Ishikawa (cell line): ENCODE results near the gene TAF4.

Source experiments
- CEBPB ChIP-seq: IDR thresholded peaks from 2 replicates; pipeline ENCODE4 v1.6.1; 2012
- CREB1 ChIP-seq: IDR thresholded peaks from 2 replicates; pipeline ENCODE4 v1.6.1; 2012; ENCODE audit warnings: low read depth
- EGR1 ChIP-seq: IDR thresholded peaks from 2 replicates; pipeline ENCODE4 v1.6.1; 2012
- EP300 ChIP-seq: IDR thresholded peaks from 2 replicates; pipeline ENCODE4 v1.6.1; 2012; ENCODE audit warnings: borderline replicate concordance
- FOXM1 ChIP-seq: IDR thresholded peaks from 2 replicates; pipeline ENCODE4 v1.6.1; 2012; ENCODE audit warnings: low read depth, borderline replicate concordance
- MAX ChIP-seq: IDR thresholded peaks from 2 replicates; pipeline ENCODE4 v1.6.1; 2012
- NFIC ChIP-seq: IDR thresholded peaks from 2 replicates; pipeline ENCODE4 v1.6.1; 2012
- RAD21 ChIP-seq: IDR thresholded peaks from 2 replicates; pipeline ENCODE4 v1.6.1; 2012; ENCODE audit warnings: low read depth
- TAF1 ChIP-seq: IDR thresholded peaks from 2 replicates; pipeline ENCODE4 v1.6.1; 2012; ENCODE audit warnings: low read depth, mild to moderate bottlenecking
- TCF12 ChIP-seq: IDR thresholded peaks from 2 replicates; pipeline ENCODE4 v1.6.1; 2012; ENCODE audit warnings: low read depth
- TEAD4 ChIP-seq: IDR thresholded peaks from 2 replicates; pipeline ENCODE4 v1.6.1; 2012
- USF1 ChIP-seq: IDR thresholded peaks from 2 replicates; pipeline ENCODE4 v1.6.1; 2012
- YY1 ChIP-seq: IDR thresholded peaks from 2 replicates; pipeline ENCODE4 v1.6.1; 2012; ENCODE audit warnings: low read depth
- ZBTB7A ChIP-seq: IDR thresholded peaks from 2 replicates; pipeline ENCODE4 v1.6.1; 2012; ENCODE audit warnings: low read depth
- TF ChIP-seq, protein P1 (sequence below): IDR thresholded peaks from 2 replicates; pipeline ENCODE4 v1.6.1; 2012; ENCODE audit warnings: low read depth, mild to moderate bottlenecking

TAF4 gene

DNA sequence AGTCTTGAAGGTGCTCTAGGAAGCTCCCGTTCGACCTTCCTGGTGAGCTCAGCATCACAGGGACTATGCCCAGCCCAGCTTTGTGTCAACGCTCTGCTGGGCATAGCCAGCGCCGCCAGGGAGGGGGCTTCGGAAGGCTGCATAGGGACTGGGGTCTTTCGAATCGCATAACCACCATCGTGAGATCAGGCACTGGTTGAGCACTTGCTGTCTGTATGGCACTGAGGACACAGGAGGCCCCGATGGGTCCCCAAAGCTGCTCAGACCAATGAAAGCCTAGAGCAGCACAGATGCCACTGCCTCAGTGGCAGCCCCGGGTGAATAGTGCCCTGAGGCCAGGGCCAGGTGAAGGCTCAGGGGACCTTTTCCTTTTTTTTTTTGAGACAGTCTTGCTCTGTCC, 96.7 kb downstream of the TAF4 start:
- TF ChIP-seq FOXM1 = no peak
- TF ChIP-seq MAX = no peak
- TF ChIP-seq EP300 = no peak
- TF ChIP-seq ZBTB7A = no peak
- TF ChIP-seq NFIC = no peak
- no peak for TF ChIP-seq EGR1
- no peak for TF ChIP-seq CREB1
- no peak for TF ChIP-seq TEAD4
- no peak for TF ChIP-seq TCF12
- TF ChIP-seq YY1 = no peak
- no peak for TF ChIP-seq USF1

- TF ChIP-seq CREB1 = no peak
- TF ChIP-seq, protein P1, sequence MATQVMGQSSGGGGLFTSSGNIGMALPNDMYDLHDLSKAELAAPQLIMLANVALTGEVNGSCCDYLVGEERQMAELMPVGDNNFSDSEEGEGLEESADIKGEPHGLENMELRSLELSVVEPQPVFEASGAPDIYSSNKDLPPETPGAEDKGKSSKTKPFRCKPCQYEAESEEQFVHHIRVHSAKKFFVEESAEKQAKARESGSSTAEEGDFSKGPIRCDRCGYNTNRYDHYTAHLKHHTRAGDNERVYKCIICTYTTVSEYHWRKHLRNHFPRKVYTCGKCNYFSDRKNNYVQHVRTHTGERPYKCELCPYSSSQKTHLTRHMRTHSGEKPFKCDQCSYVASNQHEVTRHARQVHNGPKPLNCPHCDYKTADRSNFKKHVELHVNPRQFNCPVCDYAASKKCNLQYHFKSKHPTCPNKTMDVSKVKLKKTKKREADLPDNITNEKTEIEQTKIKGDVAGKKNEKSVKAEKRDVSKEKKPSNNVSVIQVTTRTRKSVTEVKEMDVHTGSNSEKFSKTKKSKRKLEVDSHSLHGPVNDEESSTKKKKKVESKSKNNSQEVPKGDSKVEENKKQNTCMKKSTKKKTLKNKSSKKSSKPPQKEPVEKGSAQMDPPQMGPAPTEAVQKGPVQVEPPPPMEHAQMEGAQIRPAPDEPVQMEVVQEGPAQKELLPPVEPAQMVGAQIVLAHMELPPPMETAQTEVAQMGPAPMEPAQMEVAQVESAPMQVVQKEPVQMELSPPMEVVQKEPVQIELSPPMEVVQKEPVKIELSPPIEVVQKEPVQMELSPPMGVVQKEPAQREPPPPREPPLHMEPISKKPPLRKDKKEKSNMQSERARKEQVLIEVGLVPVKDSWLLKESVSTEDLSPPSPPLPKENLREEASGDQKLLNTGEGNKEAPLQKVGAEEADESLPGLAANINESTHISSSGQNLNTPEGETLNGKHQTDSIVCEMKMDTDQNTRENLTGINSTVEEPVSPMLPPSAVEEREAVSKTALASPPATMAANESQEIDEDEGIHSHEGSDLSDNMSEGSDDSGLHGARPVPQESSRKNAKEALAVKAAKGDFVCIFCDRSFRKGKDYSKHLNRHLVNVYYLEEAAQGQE = no peak
- TF ChIP-seq YY1 = no peak
- no peak for TF ChIP-seq FOXM1
- TF ChIP-seq TEAD4 = no peak
- TF ChIP-seq USF1 = no peak
- TF ChIP-seq EGR1 = no peak
- no peak for TF ChIP-seq RAD21
- TF ChIP-seq NFIC = no peak
- no peak for TF ChIP-seq CEBPB
- no peak for TF ChIP-seq TCF12
Measured at GRCh38 chr20:61968036-61968810, 97.5 kb downstream of the TAF4 start.

GRCh38 chr20:61967300-61967699, 98.4 kb downstream of the TAF4 start:
- TF ChIP-seq RAD21 = no peak
- no peak for TF ChIP-seq USF1
- TF ChIP-seq ZBTB7A = no peak
- no peak for TF ChIP-seq EP300
- no peak for TF ChIP-seq YY1
- TF ChIP-seq, protein P1 = no peak
- TF ChIP-seq CREB1 = no peak
- no peak for TF ChIP-seq TAF1
- no peak for TF ChIP-seq TCF12
- no peak for TF ChIP-seq CEBPB
- no peak for TF ChIP-seq FOXM1
- TF ChIP-seq EGR1 = no peak
- no peak for TF ChIP-seq TEAD4

- no peak for TF ChIP-seq TAF1
- TF ChIP-seq USF1 = no peak
- TF ChIP-seq EP300 = no peak
- no peak for TF ChIP-seq NFIC
Measured at GRCh38 chr20:61966492-61967244, 99.0 kb downstream of the TAF4 start.
